Ishikawa (cell line): ENCODE data around the gene RPP38.

Experiments used
- CEBPB ChIP-seq: IDR thresholded peaks from 2 replicates; pipeline ENCODE4 v1.6.1; 2012
- CREB1 ChIP-seq: IDR thresholded peaks from 2 replicates; pipeline ENCODE4 v1.6.1; 2012; ENCODE audit warnings: low read depth
- EGR1 ChIP-seq: IDR thresholded peaks from 2 replicates; pipeline ENCODE4 v1.6.1; 2012
- EP300 ChIP-seq: IDR thresholded peaks from 2 replicates; pipeline ENCODE4 v1.6.1; 2012; ENCODE audit warnings: borderline replicate concordance
- FOXM1 ChIP-seq: IDR thresholded peaks from 2 replicates; pipeline ENCODE4 v1.6.1; 2012; ENCODE audit warnings: low read depth, borderline replicate concordance
- MAX ChIP-seq: IDR thresholded peaks from 2 replicates; pipeline ENCODE4 v1.6.1; 2012
- NFIC ChIP-seq: IDR thresholded peaks from 2 replicates; pipeline ENCODE4 v1.6.1; 2012
- RAD21 ChIP-seq: IDR thresholded peaks from 2 replicates; pipeline ENCODE4 v1.6.1; 2012; ENCODE audit warnings: low read depth
- REST ChIP-seq: IDR thresholded peaks from 2 replicates; pipeline ENCODE4 v1.6.1; 2012; ENCODE audit warnings: low read depth, mild to moderate bottlenecking
- TAF1 ChIP-seq: IDR thresholded peaks from 2 replicates; pipeline ENCODE4 v1.6.1; 2012; ENCODE audit warnings: low read depth, mild to moderate bottlenecking
- TCF12 ChIP-seq: IDR thresholded peaks from 2 replicates; pipeline ENCODE4 v1.6.1; 2012; ENCODE audit warnings: low read depth
- TEAD4 ChIP-seq: IDR thresholded peaks from 2 replicates; pipeline ENCODE4 v1.6.1; 2012
- USF1 ChIP-seq: IDR thresholded peaks from 2 replicates; pipeline ENCODE4 v1.6.1; 2012
- YY1 ChIP-seq: IDR thresholded peaks from 2 replicates; pipeline ENCODE4 v1.6.1; 2012; ENCODE audit warnings: low read depth
- ZBTB7A ChIP-seq: IDR thresholded peaks from 2 replicates; pipeline ENCODE4 v1.6.1; 2012; ENCODE audit warnings: low read depth

The RPP38 gene

GRCh38 chr10:15088428-15089261 lies 8.5 kb upstream of the RPP38 start, which contains the start of gene ACBD7:
TSS of gene ACBD7 (minus strand) at chr10:15088776. CDS start at chr10:15088728, 48 bp downstream.
- TF ChIP-seq TAF1 (peak; percentile 58; the same call in 1 of the 2 replicates), USF1 (no peak), TCF12 (0 out of 2 replicates have a peak, but pooled peaks have one; percentile 45), TEAD4 (no peak), EP300 (no peak), REST (no peak), CREB1 (no peak), ZBTB7A (peak; percentile 95), FOXM1 (peak; percentile 42; the same call in 1 of the 2 replicates), EGR1 (peak; percentile 73), MAX (peak; percentile 93; the same call in 1 of the 2 replicates), YY1 (peak; percentile 54; the same call in 1 of the 2 replicates), RAD21 (peak; percentile 29; the same call in 1 of the 2 replicates)

- TF ChIP-seq EP300 (no peak), TCF12 (no peak), TEAD4 (no peak), CREB1 (no peak), EGR1 (no peak), CEBPB (no peak), REST (no peak), USF1 (no peak), TAF1 (no peak), MAX (no peak), RAD21 (no peak), ZBTB7A (no peak), FOXM1 (no peak), NFIC (no peak), YY1 (no peak)
Measured at GRCh38 chr10:15091418-15091817, 5.7 kb upstream of the RPP38 start.

GRCh38 chr10:15092855-15093408 lies 4.2 kb upstream of the RPP38 start:
- no peak for TF ChIP-seq ZBTB7A
- no peak for TF ChIP-seq TAF1

- TF ChIP-seq ZBTB7A (no peak), TEAD4 (no peak), MAX (no peak), YY1 (no peak), FOXM1 (no peak), REST (no peak), CEBPB (no peak)
Measured at GRCh38 chr10:15096661-15097010, 519 bp upstream of the RPP38 start.
